Gastrocnemius medialis (tissue), 4 donors: ENCODE data around the gene DEDD2. TPM values are rescaled to one million over a fixed set of nuclear protein-coding genes. Genes with fewer than 3 reads are reported as not detected.

Experiments
- ATAC-seq, 2 donors: fragments of 150-250 bp; one replicate each; pipeline ENCODE4 v1.9.1; 2016
- DNase-seq, 2 donors: peaks; one replicate each; pipeline ENCODE4 v3.0.0-alpha.2; 2019
- H3K27ac ChIP-seq, 4 donors: fragments of 200-600 bp; sonication (generic); 1 replicate in 1 of 4; 2 replicates in 3 of 4; pipeline ENCODE4 v1.5.1; 2016 to 2018; ENCODE audit warnings: mild to moderate bottlenecking in 2 of 4, moderate library complexity in 1 of 4
- H3K27me3 ChIP-seq, 3 donors: fragments of 200-600 bp; sonication (generic) in 2 of 3; 1 replicate in 1 of 3; 2 replicates in 2 of 3; pipeline versions ENCODE4 v1.5.1 to v1.6.0; 2016 to 2019; ENCODE audit warnings: mild to moderate bottlenecking in 1 of 3, moderate library complexity in 1 of 3
- H3K36me3 ChIP-seq, 2 donors: fragments of 200-600 bp; sonication (generic) in 1 of 2; one replicate each; pipeline ENCODE4 v1.5.1; 2017 to 2018
- H3K4me1 ChIP-seq, 2 donors: fragments of 200-600 bp; sonication (generic) in 1 of 2; one replicate each; pipeline ENCODE4 v1.5.1; 2016 to 2017; ENCODE audit warnings: mild to moderate bottlenecking in 2 of 2
- H3K4me3 ChIP-seq, 4 donors: fragments of 200-600 bp; sonication (generic) in 3 of 4; 1 replicate in 1 of 4; 2 replicates in 3 of 4; pipeline ENCODE4 v1.5.1; 2016 to 2019; ENCODE audit warnings: mild to moderate bottlenecking in 2 of 4
- H3K9me3 ChIP-seq, 3 donors: fragments of 200-600 bp; sonication (generic) in 2 of 3; 1 replicate in 1 of 3; 2 replicates in 2 of 3; pipeline ENCODE4 v1.5.1; 2016 to 2019
- CTCF ChIP-seq, 5 experiments: fragments of 450-650 bp in 3 of 5; fragments of 200-600 bp in 2 of 5; sonication (generic) in 2 of 5; IDR thresholded peaks in 4 of 5; conservative IDR thresholded peaks in 1 of 5; 1 replicate in 4 of 5; 2 replicates in 1 of 5; pipeline ENCODE4 v1.5.1; 2016 to 2019; ENCODE audit warnings: antibody characterized with exemption in 5 of 5, mild to moderate bottlenecking in 3 of 5, moderate library complexity in 3 of 5
- POLR2A ChIP-seq, 2 donors: fragments of 450-650 bp; IDR thresholded peaks; one replicate each; pipeline ENCODE4 v1.6.1; 2017; ENCODE audit warnings: antibody characterized with exemption in 2 of 2, mild to moderate bottlenecking in 2 of 2, moderate library complexity in 2 of 2
- in situ Hi-C, 4 donors: fragments of 200-750 bp; cut with MboI; loops; one replicate each; pipeline versions ENCODE4 v1.15.0 to v1.8.0; 2017; ENCODE audit warnings: low sequenced_read_pairs in 4 of 4
- intact Hi-C: fragments of 100-400 bp; cut with DNase I; formaldehyde crosslinking; loops from one replicate; pipeline ENCODE4 v1.15.1; 2023; ENCODE audit warnings: low total_unique reads
- total RNA-seq, 4 donors: library from RNA; depleted of rRNA; stranded (reverse); fragments of >200 nt; gene quantifications; one replicate each; pipeline versions ENCODE4 v1.1.0 to v1.2.3, GENCODE V29; 2016

Gene DEDD2
- total RNA-seq, 4 donors from 2014 or later, result 22.5 to 33.6 (median 29.2) TPM

- ATAC-seq (no peak), DNase-seq (no peak)
- Histone ChIP-seq H3K4me1 (no peaks in the 10 kb centered on the region), H3K27ac (no peak overlapping the region), H3K27me3 (no peaks in the 10 kb centered on the region), H3K9me3 (no peaks in the 10 kb centered on the region), H3K4me3 (no peak overlapping the region), H3K36me3 (peaks cover 0 to 96% of the 10 kb centered on the region in 2 donors)
- no peak for TF ChIP-seq CTCF (IDR thresholded peaks at IDR 0.05 in 4 of 5, conservative IDR thresholded peaks at IDR 0.05 in 1 of 5)
- no peak for TF ChIP-seq POLR2A (IDR thresholded peaks at IDR 0.05)
- intact Hi-C loops, result no loop called here
- in situ Hi-C loops, result no loop called here
Measured at GRCh38 chr19:42229301-42229854, 11.9 kb upstream of the DEDD2 start.

GRCh38 chr19:42228641-42229040, 11.2 kb upstream of the DEDD2 start:
- ATAC-seq (no peak), DNase-seq (no peak)
- H3K36me3 ChIP-seq, result peaks cover 0 to 92% of the 10 kb centered on the region in 2 donors
- TF ChIP-seq CTCF (IDR thresholded peaks at IDR 0.05 in 4 of 5, conservative IDR thresholded peaks at IDR 0.05 in 1 of 5), result no peak
- TF ChIP-seq POLR2A (IDR thresholded peaks at IDR 0.05), result no peak
- in situ Hi-C loops (no loop called here), intact Hi-C loops (no loop called here)
- no peaks in the 10 kb centered on the region for H3K27me3 ChIP-seq
- no peaks in the 10 kb centered on the region for H3K9me3 ChIP-seq
- H3K4me1 ChIP-seq, result no peaks in the 10 kb centered on the region
- H3K27ac ChIP-seq, result no peak overlapping the region
- no peak overlapping the region for H3K4me3 ChIP-seq

GRCh38 chr19:42226886-42227285, 9.4 kb upstream of the DEDD2 start:
- no peaks in the 10 kb centered on the region for H3K9me3 ChIP-seq
- TF ChIP-seq CTCF (IDR thresholded peaks at IDR 0.05 in 4 of 5, conservative IDR thresholded peaks at IDR 0.05 in 1 of 5), result no peak
- no peak for TF ChIP-seq POLR2A (IDR thresholded peaks at IDR 0.05)
- H3K27ac ChIP-seq, result no peak overlapping the region
- H3K4me3 ChIP-seq, result no peak overlapping the region
- ATAC-seq (no peak), DNase-seq (no peak)
- H3K27me3 ChIP-seq, result no peaks in the 10 kb centered on the region
- in situ Hi-C loops, result no loop called here
- H3K4me1 ChIP-seq, result no peaks in the 10 kb centered on the region
- intact Hi-C loops, result no loop called here
- H3K36me3 ChIP-seq, result peaks cover 0 to 75% of the 10 kb centered on the region in 2 donors

GRCh38 chr19:42225718-42226292, 8.3 kb upstream of the DEDD2 start:
- DNase-seq (no peak), ATAC-seq (no peak)
- intact Hi-C loops (no loop called here), in situ Hi-C loops (no loop called here)
- H3K36me3 ChIP-seq, result peaks cover 0 to 64% of the 10 kb centered on the region in 2 donors
- H3K4me1 ChIP-seq, result peaks cover 6 to 7% of the 10 kb centered on the region in 2 donors
- no peak overlapping the region for H3K4me3 ChIP-seq
- no peak for TF ChIP-seq POLR2A (IDR thresholded peaks at IDR 0.05)
- no peak for TF ChIP-seq CTCF (IDR thresholded peaks at IDR 0.05 in 4 of 5, conservative IDR thresholded peaks at IDR 0.05 in 1 of 5)
- H3K9me3 ChIP-seq, result no peaks in the 10 kb centered on the region
- no peak overlapping the region for H3K27ac ChIP-seq
- no peaks in the 10 kb centered on the region for H3K27me3 ChIP-seq
